Hematopoietic multipotent progenitor cell treated with erythropoietin and hydrocortisone succinate and interleukin-3 and kit ligand, for 17 days (in vitro differentiated cells): ENCODE results near the gene IGFBP7.

Experiments used
- DNase-seq: peaks from one replicate; pipeline ENCODE4 v3.0.0-alpha.2; 2015; ENCODE audit warnings: low spot score

The IGFBP7 gene

DNA sequence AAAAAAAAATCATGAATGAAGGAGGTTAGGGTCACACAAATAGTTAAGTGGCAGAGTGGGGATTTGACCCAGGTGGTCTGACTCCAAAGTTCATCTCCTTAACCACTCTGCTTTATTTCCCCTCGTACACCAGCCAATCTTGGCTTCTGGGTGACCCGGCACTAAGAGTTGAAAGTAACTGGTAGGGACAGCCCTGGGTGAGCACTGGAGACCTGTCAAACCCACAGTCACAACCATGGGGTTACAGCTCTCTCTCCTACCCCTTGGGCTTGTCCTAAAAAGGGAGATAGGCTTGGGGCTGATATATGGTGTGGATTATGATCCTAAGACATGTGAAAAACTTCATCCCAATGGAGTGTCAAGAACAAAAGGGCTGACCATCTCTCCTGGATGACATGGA is 12.5 kb downstream of the IGFBP7 start:
- DNase-seq: no peak

DNA sequence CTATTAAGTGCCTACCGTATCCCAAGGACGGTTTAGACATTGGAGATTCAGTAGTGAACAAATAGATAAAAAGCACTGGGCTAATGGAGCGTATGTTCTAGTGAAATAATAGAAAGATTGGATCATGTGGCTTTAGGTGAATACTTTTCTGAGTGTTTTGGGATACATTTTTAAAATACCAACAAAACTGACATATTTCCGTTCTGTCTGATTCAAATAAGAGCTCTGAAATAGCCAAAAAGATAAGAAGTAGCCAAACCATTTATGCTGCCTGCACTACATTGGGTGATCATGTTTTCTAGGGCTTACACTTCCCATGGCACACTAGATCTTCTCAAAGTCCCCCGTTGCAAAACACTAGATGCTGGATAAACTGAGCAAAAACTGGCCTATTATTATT is 14.2 kb downstream of the IGFBP7 start:
- DNase-seq: no peak

GRCh38 chr4:57095245-57095644 is 14.9 kb downstream of the IGFBP7 start:
- no peak for DNase-seq

GRCh38 chr4:57094832-57095223 is 15.4 kb downstream of the IGFBP7 start:
- no peak for DNase-seq

DNA sequence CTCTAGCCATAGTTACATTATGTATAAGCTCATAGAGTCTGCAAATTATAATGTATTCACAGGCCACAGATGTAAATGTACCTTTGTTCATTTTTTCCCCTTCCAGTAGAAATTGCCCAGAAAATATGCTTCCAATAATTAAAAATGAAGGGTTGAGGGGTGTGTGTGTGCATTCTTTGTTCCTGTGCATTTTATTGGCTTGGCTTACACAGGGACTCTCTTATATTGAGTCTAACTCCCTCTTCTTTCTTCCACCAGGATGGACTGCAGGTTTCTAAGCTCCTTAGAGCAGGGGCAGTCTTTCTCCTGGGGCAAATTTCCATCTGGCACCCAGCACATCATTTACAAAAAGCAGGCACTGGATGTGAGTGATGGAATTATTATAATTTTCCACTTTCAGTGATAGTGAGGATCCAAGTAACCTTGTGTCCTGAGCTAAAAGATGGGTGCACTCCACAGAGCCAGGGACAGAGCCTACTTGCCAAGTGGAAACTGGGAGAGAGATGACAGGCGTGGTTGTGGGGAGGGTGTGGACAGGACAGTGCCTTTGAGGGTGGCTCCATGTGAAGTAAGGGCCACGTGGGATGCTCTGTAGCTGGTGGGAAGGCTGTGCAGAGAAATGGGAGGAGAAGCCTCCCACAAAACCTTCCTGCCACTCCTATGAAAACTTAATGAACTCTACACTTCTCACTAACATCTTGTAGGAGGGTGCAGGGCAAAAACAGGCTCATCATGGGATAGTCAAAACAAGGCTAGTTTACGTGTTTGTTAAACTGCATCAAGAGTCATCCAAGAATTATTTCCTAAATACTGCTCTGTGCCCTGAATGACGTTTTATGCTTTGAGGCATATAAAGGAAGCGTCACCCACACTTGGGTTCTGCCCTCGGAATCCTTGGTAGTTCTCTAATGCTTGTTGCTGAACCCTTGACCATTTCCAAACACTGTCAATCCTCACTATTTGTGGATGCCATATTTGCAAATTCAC is 16.0 kb downstream of the IGFBP7 start:
- DNase-seq: no peak

DNA sequence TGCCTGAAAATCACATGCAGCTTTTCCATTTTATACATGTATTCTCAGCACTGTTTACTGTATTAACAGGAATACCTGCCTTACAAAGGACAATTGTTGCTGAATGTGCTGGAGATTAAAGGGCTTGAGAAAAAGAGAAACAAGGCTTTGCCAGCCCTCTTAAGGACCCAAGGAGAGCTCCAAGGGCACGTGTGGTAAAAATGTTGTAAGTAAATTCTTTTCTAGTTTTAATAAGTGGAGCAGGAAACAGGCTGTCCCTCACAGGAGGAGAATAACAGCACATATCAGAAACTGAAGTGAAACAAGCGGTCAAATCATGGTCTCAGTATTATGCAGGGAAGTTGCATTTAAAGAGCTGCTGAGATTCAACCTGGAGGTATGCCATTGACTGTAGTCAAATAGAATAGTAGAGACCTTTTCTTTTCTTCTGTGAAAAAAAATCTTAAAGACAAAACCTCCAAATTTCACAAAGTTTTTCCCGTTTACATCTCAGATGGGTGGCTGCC is 18.5 kb downstream of the IGFBP7 start:
- DNase-seq: no peak

- no peak for DNase-seq
These were observed 20.1 kb downstream of the IGFBP7 start for GRCh38 chr4:57090079-57090478.

DNA sequence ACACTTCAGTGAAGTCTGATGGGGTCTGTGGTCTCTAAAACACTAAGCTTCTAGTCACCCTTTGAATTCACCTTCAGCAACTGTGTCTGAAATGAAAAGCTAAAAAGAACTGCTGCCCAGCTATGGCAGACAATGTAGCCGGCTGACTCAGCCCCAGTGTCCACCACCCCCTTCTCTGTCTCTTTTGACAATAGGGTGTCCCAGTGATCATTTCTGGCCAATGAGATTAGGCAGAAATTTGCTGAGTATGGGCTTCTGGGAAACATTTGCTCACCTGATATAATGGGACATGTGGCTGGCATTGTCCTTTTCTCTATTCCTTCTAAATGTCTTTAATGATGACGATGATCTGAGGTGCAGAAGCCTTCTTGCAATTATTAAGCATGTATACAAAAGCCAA is 20.6 kb downstream of the IGFBP7 start:
- no peak for DNase-seq

- no peak for DNase-seq
These were observed 24.0 kb downstream of the IGFBP7 start for GRCh38 chr4:57086031-57086723.

DNA sequence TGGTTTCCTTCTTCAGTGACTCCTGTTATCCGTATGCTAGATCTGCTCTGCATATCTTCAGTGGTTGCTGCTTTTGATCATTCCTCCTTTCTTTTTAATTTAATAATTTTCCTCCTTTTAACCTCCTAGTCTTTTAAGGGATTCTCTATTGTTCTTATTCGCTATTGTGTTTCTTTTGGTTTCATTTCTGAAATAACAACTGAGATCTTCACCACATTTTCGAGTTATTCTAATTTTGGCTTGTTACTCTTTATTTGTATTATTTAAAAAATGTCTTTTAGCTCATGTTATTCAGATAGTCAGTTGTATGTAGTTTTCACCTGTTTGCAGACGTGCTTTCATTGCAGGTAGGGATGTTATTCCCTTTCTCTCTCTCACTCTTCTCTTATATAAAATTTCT is 24.9 kb downstream of the IGFBP7 start:
- no peak for DNase-seq

DNA sequence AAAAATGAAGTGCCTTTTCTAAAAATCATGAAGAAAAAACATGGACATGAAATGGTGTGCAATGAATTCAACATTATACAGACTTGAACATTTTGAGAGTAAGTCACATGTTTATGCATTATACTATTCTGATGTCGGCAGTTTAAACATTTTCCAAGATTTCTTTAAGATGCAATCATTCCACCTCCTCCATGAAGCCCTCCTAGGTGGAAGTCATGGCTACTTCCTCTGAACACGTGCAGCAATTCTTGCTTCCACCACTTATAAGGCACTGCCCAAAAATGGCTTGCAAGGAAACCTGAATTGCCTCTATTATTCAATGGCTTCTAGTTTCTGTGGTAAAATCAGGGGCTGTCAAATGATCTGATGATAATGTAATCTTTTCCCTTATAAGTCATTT is 25.8 kb downstream of the IGFBP7 start:
- no peak for DNase-seq

DNA sequence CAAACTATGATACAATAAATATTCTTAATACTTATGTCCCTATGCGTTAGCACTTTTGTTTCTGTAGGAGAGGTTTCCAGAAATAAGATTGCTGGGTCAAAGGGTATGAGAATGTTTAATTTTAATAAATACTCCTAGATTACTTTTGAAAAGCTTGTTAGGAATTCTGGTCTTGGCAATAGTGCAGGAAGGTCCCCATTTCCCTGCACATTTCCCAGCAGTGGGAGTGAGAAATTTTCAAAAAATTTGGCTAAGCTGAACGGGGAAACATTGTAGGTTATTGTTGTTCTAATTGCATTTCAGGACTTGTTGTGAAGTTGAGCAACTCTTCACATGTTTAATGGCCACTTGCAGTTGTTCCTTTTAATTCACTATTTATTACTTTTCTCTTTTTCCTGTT is 27.1 kb downstream of the IGFBP7 start:
- no peak for DNase-seq

GRCh38 chr4:57081651-57082621 is 28.2 kb downstream of the IGFBP7 start:
- no peak for DNase-seq

GRCh38 chr4:57080781-57081650 is 29.2 kb downstream of the IGFBP7 start:
- DNase-seq: no peak

DNA sequence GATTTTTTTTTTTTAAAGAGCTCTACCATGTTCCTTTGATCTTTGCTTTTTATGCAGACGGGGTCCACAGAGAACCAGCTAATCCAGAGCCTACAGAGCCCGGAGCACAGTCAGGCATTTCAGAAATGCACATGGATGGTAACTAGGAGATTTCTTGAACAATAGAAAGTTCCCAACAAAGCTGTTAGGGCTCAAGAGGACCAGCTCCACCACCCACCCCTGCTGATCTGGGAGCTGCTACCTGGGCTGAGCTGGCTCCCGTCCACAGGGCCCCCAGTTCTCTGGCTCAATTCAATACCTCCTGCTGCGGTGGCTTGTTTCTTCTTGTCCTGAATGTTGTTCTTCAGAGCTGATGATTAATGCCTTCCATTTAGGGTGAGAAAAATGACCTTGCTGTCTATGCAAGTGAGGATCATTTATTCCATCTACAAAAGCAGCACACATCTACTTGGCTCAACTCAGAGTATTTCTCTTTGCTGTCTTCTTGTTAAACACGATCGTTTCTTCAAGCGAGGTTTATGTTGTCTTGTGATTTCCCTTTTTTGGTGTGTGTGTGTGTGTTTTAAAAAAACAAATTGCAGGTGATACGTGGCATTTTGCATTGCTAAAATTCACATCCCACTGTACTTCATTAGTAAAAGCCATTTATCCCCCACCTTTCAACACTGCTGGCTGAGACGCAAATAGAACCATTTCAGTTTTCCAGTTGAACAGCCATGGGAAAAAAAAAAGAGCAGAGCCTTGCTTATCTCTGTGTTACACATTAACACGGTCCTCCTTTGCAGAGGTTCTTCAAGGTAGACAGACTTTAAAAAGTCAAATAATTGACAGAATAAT is 31.3 kb downstream of the IGFBP7 start:
- DNase-seq: no peak

- no peak for DNase-seq
These were observed 32.4 kb downstream of the IGFBP7 start for GRCh38 chr4:57077550-57078343.

DNA sequence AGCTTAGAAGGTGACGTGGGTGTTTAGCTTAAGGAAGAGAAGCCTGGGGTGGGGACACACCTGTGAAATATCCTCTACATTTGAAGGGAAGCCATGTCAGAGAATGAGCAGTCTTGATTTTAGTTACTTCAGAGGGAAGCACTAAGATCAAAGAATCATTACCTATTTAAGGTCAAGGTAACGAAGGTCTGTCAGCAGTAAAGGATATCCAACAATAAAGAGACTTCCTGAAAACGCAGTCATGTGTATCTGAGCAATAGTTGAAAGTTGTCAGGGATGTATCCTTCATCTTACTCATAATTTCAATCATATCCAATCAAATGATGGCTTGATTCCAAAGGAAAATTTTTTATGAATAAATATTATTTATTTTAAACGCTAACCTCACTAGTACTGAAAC is 33.5 kb downstream of the IGFBP7 start:
- DNase-seq: no peak

DNA sequence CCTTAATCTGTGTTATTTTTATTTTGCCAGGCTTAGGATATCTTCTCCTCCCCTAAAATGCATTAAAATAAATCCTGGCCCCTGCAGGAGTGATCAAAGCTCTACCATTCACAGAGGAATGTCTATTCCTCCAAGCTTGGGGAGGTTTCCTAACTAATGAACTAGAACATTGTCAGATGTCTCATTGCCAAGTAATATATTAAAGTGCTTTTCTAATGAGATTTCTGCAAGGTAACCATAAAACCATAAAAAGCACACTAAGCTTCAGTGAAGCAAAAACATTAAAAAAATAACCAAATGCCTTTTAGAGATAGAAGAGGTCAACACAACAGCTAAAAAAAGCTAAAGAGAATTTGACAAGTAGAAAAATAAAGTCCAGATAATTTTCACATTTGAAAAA is 34.8 kb downstream of the IGFBP7 start:
- no peak for DNase-seq

DNA sequence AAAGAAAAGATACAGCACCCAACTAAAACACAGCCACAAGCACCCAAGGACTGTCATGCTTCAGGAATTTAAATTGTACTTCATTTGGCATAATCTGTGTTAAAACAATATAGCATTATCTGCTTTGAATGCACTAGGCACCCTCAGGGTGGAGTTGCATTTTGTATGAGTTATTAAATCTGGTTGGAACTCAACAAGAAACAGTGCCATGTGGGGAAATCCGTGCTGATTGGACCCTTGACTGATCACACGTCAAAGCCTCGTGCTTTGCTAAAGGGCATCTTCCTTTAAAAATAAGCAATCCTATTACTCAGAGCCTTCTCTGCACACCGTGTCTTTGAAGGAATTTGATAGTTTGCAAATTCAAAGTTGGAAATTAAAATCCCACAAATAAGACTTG is 35.4 kb downstream of the IGFBP7 start:
- DNase-seq: no peak
